GM19240 (cell line): ENCODE results near the gene UQCC2.

Source experiments
- DNase-seq: peaks from one replicate; pipeline ENCODE4 v3.0.0; 2011; ENCODE audit warnings: low spot score; ENCODE audit not compliant: insufficient read length

Gene UQCC2

DNA sequence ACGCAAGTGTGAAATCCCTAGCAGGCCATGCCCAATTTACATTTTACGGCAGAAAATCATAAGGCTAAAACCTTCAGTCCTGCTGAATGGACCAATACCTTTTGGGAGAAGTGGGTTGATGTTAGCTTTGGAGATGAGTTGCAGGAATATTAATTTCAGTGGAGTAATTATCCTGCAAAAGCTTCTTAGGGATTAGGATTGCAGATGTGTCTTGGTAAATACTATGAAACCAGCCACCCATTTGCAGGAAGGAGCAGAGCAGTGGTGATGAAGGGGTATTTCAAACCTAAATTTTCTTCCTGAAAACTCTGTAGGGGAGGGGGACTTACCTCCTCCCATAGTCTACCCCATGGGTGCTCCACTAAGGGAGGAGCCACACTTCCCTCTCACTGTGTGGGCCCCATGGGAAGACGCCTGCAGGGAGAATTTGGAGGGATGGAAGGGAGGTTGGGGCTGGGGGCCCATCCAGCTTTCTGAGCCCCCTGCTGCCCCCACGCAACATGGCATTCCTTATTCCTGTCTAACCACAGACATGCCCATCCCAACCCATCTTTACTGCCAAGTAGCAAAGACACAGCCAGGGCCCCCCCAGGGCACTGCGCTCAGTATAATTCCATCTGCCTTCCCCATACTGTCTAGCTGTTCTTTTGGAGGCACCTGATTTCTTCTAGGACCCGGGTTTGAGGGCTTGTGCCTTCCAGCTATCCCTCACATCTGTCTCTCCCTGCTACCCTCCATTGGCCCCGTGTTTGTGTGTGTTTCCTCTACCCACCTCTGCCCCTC lies 14.6 kb upstream of the UQCC2 start:
- no peak for DNase-seq

DNA sequence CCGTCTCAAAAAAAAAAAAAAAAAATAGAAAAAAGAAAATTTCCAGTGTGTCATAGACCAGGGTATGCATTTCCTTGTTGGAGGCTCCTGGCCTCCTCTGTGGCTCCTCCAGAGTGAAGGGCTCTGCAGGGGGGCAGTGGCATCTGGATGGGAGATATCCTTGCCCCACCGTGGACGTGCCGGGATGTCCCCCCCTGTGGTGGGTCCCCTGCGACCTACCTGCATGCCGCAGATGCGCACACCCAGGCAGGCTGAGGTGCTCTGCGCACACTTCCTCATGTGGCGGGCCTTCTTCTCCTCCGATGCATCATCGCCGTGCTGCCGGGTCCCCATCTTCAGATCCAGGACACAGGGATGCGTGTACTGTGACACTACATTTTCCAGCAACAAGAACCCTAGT lies 13.7 kb upstream of the UQCC2 start:
- no peak for DNase-seq

DNA sequence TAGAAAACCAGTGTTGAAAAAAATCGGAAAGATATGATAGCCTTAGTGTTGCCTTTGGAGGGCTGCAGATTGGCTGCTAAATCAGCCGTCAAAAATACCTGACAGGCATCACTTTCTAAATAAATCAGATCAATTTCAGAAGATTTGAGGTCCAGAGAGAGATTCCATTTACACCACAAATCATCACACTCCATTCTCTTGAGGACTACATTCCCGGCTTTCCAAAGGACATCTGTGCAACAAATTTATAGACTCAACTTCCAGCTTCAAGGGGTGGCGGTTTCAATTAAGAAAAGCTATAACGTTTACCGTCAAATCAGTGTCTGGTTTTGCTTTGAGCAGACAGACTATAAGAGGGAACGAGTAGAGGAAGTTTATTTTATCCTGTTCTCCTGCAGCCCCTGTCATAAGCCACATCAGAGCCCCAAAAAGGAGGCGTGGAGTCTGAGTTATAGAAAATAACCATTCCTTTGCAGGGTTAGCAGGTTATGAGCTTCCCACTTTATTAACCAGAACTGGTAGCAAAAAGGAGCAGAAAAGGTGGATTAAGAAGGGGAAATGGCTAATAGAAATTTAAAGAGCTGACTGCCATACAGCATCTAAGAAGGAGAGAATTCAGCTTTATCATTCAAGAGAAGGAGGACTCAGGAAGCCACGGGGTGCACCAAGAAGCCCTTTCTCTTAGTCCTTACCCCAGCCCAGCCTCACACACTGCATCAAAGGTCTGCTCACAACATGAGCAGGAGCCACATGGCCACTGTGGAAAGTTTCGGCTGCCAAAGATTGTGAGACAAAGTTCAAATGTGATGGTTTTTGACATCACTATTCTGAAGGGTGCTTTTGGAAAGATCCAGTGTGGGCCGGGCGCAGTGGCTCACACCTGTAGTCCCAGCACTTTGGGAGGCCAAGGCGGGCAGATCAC lies 12.9 kb upstream of the UQCC2 start:
- no peak for DNase-seq

DNA sequence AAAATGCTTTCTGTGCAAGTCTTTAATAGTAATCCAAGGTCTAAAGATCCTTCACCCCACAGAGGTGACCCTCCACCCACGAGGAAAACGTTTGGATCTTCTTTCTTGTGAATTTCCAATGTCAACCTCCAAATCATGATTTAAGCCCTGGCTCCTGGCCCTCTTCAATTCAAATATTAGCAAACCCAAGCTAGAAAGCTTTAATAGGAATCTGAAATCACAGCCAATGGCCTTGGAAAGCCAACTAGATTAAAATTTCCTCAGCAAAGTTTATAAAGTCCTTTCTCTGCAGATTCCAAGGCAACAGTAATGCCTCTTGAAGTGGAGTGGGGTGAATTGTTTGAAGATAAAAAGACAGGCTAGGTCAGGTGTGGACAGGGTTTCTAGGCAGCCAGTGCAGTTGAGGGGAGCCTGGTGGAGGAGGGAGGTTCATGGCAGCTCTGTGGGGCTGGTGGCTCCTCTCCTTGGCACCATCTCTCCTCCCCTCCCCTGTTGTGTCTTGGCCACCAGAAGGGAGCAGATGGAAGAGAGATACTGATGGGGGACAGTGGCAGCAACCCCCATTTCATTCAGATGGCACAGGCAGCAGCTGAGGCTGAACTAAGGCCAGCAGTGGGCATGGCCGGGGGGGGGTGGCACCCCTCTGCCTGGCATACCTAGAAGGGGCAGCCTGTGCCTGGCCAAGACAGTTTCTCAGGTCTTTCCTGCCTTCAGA lies 12.0 kb upstream of the UQCC2 start:
- no peak for DNase-seq

DNA sequence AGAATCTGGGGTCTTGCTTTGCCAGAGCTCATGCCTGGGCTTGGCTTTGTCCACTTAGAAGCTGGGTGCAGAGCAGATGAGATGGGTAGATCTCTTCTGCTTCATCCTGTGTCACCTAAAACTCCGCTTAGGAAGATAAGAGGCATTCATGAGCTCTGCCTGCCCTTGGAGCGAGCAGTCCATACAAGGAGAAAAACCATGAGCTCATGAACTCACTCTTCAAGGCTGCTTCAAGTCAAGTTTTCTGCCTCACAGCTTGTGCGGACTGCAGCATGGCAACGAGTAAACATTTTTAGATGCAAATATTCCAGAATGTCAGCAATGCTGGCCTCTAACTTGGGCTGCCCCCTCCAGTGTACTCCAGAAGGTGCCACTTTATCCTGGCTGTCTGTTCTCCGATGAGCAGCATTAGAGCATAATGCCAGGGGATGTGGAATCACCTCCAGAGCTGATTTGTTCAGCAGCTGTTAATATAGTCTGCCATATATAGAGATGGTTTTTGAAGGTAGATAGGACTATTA lies 10.7 kb upstream of the UQCC2 start:
- DNase-seq, result no peak

DNA sequence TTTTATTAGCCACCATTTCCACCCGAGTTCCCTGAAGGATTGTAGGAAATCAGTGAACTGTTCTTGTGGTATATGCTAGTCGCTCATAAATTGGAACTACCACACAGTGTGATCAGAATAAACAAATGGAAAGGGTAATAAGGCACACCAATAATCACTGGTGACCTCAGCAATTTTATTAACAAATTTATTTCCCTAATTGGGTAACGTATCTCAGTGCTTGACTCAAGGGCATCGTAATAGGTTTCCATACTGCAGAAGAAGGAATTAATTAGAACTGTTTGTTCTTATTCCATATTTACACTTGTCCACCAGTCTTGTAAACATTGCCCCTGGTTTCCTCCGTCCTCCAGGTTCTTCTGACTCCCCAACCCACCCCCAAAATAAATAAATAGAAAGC lies 10.0 kb upstream of the UQCC2 start:
- DNase-seq, result no peak

DNA sequence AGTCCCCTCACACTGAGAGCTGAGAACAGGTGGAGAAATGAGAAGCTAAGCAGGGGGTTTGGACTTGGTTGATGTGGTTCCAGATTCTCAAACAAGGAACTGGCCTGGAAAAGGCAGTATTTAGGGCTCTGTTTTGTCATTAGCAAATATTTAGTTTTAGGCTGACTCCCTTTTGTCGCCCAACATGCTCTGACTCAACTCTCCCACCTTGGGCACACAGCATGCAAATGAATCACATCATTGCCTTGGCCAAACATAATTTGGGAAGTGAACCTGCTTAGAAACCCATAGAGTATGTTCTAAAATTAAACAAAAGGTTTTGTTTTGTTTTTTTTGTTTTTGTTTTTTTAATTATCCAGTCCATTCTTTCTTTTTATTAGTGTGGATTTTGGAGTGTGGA lies 9.5 kb upstream of the UQCC2 start:
- DNase-seq, result no peak

DNA sequence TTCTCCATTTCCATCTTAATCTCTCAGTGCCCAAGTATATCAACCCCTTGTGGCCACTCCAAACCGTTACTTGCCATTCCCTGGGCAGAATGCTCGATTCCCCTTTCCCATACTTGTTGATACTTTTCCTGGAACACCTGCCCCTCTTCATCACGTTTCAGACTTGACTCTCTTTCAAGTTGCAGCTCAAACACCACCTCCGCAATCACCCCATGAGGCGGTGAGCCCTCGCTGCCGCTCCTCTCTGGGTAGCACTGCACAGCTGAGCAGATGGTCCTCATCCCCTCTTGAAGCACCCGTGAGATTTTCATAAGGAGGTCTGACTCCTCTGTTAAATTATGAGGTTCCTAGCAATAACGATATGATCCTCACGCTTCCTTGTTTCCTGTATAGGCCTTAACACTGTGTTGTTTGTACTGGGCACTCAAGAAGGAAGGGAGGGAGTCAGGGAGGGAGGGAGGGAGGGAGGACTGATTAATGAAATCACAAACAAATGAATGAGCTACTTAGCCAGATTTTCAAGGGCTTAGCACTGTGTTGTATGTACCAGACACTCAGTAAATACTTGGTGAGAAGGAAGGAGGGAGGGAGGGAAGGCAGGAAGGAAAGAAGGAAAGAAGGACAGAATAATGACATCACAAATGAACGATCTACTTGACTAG lies 8.0 kb upstream of the UQCC2 start:
- no peak for DNase-seq

DNA sequence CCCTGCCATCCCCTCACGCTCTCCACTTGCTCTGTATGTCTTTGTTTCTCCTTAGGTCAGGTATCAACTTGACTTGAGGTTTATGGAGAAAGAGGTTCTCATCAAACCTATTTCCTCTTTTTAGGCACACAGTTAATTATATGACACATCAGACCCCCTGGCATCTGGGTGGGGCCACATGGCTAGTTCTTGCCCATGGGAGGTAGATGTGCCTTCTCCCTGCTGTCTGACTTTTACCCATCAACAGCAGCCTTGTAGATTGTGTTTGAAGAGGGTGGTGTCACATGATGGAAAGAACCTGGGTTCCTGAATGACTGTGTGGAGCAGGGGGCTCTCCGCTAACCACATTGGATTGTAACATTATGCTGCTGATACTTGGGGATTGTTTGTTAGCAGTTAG lies 7.2 kb upstream of the UQCC2 start:
- no peak for DNase-seq

DNA sequence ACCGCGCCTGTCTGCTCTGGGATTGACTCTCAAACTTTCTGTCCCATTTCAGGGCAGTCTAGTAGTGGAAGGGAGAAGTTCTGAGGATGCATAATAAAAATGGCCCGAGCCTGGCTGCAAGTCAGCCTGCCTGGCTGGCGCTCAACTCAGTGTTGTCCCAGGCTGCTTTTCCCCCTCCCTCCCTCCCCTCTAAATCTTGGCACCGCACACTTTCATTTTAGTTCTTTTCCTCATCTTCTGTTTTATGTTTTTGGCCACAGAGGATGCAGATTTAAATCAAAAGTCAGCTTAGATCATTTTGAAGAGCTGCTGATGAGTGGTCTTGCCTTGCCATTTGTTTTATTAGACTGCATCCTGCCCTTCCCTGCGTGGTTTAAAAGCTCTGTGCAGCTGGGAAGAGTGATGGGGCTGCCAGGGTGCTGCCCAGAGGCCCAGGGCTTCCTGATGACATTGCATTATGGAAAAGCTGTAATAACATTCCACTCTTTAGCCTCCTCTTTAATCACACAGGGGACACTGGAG lies 6.5 kb upstream of the UQCC2 start:
- no peak for DNase-seq

DNA sequence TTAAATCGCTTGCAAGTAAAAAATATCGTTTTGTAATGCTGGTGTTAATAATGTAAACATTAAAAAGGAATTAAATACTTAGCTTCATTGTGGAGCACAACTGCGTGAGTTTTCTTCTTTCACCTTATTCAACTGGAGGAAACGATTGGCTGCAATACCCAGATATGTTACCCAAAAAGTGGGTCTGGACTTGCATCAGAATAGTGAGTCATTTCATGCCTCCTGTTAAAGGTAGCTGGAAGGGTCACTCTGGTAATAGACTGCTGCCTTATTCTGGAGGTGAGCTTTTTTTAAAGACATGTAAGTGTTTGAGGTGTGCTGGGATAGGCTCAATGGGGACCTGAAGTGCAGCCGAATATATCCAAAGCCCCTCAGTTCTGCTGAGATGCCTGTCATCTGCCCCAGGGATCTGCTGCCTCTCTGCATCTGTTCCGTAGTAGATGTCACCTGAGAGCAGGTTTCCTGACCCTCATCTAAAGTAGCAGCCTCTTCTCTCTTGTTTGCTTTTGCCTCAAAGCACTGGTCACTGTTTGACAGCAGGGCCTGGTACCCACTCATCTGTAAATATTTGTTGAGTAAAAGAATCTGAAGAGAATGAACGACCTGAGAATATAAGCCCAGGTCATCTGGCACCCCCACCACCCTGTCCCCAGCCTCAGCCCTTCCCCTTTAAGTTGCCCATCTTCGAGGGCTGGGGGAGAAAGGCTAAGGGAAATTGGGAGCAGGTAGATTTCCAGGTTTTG lies 5.6 kb upstream of the UQCC2 start:
- DNase-seq, result no peak

DNA sequence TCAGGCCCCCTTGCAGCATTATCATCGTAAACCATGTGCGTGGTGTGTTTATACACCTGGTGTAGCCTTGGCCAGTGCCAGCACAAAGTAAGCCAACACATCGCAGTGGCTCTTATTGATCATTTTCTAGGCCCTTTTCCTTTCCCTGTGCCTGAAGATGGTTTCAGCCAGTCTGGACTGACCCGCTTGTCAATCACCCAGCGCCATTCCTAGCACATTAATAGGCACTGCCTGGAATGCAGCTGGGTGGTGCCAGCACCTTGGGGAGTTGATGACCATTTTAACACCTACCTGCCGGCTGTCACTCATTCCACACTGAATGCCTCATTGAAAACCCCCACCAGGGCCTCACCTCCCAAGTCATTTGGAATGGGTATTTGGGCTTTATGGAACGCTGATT lies 4.9 kb upstream of the UQCC2 start:
- no peak for DNase-seq

DNA sequence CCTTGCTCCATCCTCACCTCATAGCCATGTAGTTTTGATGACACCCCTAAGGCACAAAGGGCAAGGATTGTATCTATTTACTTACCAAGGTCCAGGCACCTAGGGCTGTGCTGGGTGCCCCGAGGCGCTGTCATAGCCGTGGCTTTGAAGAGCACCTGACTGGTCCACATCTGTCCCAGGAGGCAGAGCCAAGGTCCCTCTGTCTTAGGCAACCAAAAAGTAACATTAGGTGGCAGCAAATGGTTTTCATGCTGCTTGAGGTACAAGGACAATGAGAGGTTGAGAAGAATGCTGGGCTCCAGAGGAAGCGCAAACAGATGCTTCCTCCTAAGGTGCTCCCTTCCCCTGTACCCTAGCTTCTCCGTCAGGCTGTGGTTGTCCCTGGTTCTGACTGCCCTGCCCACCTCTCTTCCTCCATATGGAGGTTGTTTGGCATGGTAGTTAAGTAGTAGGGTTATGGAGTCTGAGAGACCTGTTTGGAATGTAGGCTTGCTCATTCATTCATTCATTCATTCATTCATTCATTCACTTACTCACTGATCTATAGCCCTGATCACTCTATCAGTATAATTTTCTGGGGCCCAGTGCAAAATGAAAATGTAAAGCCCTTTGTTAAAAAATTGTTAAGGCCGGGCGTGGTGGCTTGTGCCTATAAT lies 3.0 kb upstream of the UQCC2 start:
- DNase-seq, result no peak

DNA sequence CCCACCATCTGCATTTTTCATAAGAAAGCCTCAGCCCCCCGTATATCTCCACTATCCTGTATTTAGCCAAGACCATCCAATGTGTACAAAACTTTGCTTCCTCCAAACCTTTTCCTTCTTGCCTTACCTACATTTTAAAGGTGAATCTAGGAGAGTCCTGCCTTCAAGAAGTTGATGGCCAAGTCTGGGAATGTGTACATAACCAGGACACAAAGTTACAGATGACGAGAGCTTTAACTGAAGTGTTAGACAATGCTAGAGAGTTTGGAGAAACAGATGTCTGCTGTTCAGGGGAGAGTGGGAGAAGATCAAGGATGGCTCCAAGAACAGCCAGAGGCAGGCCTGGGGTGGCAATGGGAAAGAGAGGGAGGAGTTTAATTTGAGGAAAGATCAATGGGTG lies 2.3 kb upstream of the UQCC2 start:
- no peak for DNase-seq

DNA sequence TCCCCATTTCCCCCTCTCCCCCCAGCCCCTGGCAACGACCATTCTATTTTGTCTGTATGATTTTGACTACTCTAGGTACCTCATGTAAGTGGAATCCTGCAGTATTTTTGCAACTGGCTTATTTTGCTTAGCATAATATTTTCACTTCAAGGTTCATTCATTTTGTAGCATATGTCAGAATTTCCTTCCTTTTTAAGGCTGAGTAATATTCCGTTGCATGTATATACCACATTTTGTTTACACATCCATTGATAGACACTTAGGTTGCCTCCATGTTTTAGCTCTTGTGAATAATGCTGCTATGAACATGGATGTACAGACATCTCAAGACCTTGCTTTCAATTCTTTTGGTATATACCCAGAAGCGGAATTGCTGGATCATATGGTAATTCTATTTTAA lies 1.4 kb upstream of the UQCC2 start:
- no peak for DNase-seq

DNA sequence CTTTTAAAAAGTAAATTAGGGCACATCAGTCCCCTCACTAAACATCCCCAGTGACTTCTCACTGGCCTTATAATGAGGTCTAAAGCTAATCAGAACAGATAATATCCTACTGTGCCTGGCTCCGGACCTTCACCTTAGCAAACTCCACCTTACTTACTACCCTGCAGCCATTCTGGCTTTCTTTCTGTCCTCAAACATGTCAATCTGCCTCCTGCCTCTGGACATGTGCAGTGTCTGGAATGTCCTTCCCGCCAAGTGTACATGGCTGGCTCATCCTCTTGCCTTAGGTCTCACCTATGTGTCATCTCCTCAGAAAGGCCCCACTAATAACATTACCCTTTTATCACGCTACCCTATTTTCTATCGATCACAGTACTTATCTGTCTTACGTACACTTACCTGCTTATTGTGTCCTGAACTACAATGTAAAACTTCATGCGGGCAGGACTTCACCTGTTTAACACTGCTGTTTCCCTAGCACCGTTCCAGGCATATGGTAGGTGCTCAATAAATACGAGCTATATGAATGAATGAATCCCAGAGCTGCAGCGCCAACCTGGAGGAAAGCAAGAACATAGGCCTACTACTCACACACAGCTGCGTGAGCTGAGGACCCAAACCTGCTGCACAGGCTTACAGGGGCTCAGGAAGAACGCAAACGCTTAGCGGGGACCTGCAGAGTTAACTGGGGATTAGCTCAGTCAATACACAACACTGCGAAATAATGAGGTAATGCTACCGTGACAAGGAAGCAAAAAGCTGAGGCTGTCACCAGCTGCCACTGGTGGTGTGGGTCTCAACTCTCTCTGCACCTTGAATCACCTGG lies 991 bp downstream of the UQCC2 start:
- no peak for DNase-seq

DNA sequence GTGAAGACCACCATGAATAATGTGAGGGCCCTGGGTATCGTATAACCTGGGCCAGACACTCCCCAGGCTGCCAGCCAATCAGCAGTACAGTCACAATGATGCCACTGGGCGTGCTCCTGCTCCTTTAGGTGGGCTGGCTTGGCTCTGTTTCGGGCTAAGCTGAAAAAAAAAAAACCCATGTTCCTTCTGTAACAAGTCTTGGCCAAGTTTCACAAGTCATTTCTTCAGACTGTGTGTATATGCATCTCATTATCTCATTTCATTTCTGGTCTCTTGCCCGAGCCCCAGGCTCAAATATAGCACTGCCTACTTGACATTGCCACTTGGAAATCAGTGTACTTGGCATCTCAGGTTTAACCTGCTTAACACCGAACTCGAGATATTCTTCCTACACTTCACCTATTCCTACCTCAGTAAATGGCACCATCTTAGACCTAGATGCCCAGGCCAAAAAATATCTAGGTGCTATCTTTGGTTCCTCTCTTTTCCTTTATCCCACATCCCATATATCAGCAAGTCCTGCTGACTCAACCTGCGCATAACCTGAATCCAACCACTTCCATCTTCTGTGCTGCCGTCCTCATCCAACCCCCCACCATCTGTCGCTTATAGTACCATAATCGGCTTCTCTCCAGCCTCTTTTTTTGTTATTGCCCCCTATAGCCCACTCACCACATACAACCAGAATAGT lies 1.8 kb downstream of the UQCC2 start:
- no peak for DNase-seq

DNA sequence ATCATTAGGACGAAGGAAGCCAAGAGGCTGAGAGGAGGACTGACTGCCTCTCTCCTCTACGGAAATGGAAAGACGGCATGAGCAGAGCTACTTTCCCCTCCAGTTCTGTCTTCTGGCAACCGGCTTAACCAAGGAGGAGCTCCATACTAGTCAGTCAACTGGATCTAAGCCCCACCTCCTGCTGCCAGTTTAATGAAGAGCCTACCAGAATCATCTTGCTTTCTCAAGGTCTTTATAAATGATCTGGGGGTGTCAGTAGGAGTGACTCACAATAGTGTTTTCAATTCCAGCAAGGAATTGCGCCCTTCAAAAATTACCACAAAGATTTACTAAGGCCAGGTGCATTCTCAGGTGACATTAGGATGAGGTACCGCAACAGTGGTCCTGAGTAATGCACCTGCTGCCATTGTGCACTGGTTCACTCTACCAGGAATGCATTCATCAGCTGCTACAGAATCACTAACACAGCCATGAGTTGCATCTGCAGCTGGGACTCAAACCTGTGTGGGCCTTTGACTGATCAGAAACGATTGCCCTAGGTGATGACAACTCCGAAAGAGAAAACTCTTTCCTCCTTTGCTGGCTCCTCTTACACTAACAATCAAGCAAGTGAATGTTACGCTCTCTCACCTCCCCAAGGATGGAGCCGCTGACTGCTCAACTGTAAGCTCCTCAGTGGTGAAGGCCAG lies 2.8 kb downstream of the UQCC2 start:
- no peak for DNase-seq
